GM18873 (cell line): ENCODE data around the gene PLEKHD1.

Experiments
- ATAC-seq: cut with Tn5 transposase; IDR thresholded peaks from one replicate; pipeline ENCODE4 v1.9.1; 2021; ENCODE audit warnings: mild to moderate bottlenecking, moderate library complexity, moderate number of reproducible peaks; ENCODE audit not compliant: unreplicated experiment, low FRiP score

PLEKHD1 gene

GRCh38 chr14:69505338-69506240 is 21.1 kb downstream of the PLEKHD1 start:
- no peak for ATAC-seq

- ATAC-seq, result no peak
These were observed 21.7 kb downstream of the PLEKHD1 start for GRCh38 chr14:69506241-69506595.

GRCh38 chr14:69518289-69519101 is 34.0 kb downstream of the PLEKHD1 start:
- no peak for ATAC-seq

- ATAC-seq, result no peak
These were observed 34.9 kb downstream of the PLEKHD1 start for GRCh38 chr14:69519204-69520100.

GRCh38 chr14:69522026-69522425 is 37.5 kb downstream of the PLEKHD1 start:
- ATAC-seq, result no peak

- ATAC-seq, result no peak
These were observed 41.4 kb downstream of the PLEKHD1 start for GRCh38 chr14:69525896-69526295.

GRCh38 chr14:69527635-69528034 is 43.1 kb downstream of the PLEKHD1 start:
- ATAC-seq, result no peak

- ATAC-seq, result no peak
These were observed 43.6 kb downstream of the PLEKHD1 start for GRCh38 chr14:69528143-69528542.

- no peak for ATAC-seq
These were observed 44.4 kb downstream of the PLEKHD1 start for GRCh38 chr14:69528930-69529329.

GRCh38 chr14:69529563-69529962 is 45.0 kb downstream of the PLEKHD1 start:
- ATAC-seq, result no peak

- ATAC-seq, result no peak
These were observed 45.6 kb downstream of the PLEKHD1 start for GRCh38 chr14:69530095-69530494.

GRCh38 chr14:69531135-69531534 is 46.6 kb downstream of the PLEKHD1 start:
- ATAC-seq, result no peak

GRCh38 chr14:69532561-69533340 is 48.2 kb downstream of the PLEKHD1 start:
- no peak for ATAC-seq

- no peak for ATAC-seq
These were observed 50.8 kb downstream of the PLEKHD1 start for GRCh38 chr14:69535230-69535848.

- no peak for ATAC-seq
These were observed 52.4 kb downstream of the PLEKHD1 start for GRCh38 chr14:69536971-69537370.

- no peak for ATAC-seq
These were observed 53.4 kb downstream of the PLEKHD1 start for GRCh38 chr14:69537900-69538299.

GRCh38 chr14:69538766-69539165 is 54.2 kb downstream of the PLEKHD1 start:
- no peak for ATAC-seq

- ATAC-seq, result no peak
These were observed 55.3 kb downstream of the PLEKHD1 start for GRCh38 chr14:69539631-69540410.
